Umbilical cord (tissue), 2 donors: Measurements from ENCODE around the gene TNFRSF25. TPM values are rescaled to one million over a fixed set of nuclear protein-coding genes. Genes with fewer than 3 reads are reported as not detected.
"Not testable (repeated sequence)": the region's sequence is repeated elsewhere in the genome, so short reads cannot be mapped to it uniquely, and the experiment has no call there.

ENCODE experiments used
- DNase-seq: peaks from one replicate; pipeline ENCODE4 v3.0.0-alpha.2; 2015; ENCODE audit warnings: low spot score
- total RNA-seq: library from RNA; depleted of rRNA; stranded (reverse); fragments of >200 nt; gene quantifications from one replicate; pipeline ENCODE4 v1.2.3, GENCODE V29; 2014; ENCODE audit warnings: low replicate concordance; ENCODE audit not compliant: insufficient read depth

The TNFRSF25 gene
- total RNA-seq, 1 donor from 2014 or later: 21.4 TPM

DNA sequence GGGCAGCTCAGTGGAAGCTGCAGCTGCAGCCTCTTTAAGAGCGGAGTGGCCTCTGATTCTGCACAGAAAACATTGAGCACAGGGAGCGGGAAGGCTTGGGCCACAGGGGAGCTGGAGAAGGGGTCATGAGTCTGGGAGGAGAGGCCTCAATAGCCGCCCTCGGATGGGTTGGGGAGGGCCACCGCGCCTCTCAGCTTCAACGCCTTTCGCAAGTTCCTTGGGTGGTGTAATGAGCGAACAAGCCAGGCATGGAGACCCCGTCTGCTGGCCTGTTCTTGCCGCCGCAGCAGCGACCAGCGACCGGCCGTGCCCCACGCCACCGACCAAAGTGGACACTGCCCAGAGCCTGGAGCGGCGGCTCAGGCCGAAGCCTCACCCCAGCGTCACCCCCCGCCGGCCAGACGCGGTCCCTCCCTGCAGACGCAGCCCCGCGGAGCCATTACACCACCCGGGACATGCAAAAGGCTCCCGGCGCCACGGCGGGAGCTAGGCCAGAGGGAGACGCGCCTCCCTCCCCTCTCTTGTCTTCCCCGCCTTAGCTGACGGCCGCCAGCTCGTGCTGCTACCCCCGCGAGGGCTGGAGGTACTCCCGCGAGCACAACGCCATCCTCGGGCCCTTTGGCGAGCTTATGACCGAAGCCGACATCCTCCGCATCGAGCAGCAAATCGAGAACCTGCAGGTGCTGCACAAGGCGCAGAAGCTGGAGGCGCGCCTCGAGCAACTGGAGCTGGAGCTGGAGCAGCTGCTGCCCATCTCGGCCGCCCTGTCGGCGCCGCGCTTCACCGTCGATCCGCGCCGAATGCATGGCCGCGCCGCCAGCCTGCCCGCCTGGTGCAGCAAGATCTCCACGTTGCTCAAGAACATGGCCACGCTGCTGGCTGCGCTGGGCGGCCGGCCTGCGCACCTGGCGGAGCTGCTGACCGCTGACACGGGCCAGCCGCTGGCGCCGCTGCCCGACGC, 11.8 kb downstream of the TNFRSF25 start:
- not testable (repeated sequence) for DNase-seq

DNA sequence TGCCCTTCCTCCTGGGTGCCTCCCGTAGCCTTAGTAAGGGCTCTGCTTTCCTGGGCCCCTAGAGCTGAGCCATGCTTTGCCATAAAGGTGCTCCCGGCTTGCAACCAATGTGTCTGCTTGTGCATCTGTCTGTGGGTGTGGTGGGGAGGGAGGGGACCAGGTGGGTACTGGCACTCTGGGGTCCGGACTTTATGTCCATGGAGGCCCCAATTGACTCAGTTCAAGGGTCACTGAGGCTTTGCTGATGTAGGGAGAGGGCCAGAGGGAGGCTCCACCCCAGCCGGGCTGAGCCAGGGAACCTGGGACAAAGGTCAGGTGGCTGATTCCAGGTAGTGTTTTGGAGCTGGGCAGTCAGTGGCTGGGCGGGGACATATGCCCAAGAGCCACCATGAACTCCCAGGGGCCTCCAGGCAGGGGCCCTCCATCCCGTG, 15.0 kb downstream of the TNFRSF25 start:
- no peak for DNase-seq

DNA sequence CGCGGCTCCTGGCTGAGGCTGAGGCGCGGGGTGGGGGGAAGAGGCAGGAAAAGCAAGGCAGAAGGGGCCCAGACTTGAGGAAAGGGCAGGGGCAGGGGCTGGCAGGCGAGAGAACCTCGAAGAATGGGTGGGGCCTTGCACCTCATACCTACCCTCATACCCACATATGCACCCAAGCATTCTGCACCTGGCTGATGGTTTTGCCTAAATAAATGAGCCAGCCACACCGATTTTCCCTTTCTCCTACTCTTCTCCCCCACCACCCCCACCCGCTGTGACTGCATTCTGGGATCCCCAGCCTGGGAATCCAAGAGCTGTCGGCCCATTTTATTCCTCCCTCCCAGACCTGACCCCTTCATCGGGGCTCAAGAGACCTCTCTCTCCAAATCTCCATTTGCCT, 15.5 kb downstream of the TNFRSF25 start:
- not testable (repeated sequence) for DNase-seq

DNA sequence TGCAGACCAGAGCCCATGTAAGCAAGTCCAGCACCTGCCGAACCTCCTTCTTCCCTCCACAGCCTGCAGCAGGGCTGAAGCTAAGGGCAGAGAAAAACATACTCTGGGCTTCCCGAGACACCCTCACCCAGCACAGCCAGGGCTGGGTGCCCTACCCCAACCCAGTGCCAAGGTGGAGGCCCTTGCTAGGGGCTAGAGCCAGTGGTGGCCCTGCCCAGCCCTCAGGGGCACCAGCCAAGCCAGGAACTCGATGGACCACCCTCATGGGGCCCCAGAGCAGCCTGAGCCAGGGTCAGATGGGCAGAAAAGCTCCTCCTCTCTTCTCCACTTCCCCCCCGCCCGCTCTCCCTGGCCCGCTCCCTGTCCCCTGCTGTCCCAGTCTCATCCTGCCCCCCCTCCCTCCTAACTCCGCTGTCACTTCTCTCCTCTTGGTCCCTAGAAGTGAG, 15.9 kb downstream of the TNFRSF25 start:
- DNase-seq: no peak

GRCh38 chr1:6448749-6449631, 17.0 kb downstream of the TNFRSF25 start:
- DNase-seq: no peak

GRCh38 chr1:6447818-6448748, 17.9 kb downstream of the TNFRSF25 start:
- DNase-seq: no peak

GRCh38 chr1:6447016-6447817, 18.8 kb downstream of the TNFRSF25 start:
- no peak for DNase-seq

- DNase-seq: no peak
These were observed 19.3 kb downstream of the TNFRSF25 start for GRCh38 chr1:6446665-6447015.

DNA sequence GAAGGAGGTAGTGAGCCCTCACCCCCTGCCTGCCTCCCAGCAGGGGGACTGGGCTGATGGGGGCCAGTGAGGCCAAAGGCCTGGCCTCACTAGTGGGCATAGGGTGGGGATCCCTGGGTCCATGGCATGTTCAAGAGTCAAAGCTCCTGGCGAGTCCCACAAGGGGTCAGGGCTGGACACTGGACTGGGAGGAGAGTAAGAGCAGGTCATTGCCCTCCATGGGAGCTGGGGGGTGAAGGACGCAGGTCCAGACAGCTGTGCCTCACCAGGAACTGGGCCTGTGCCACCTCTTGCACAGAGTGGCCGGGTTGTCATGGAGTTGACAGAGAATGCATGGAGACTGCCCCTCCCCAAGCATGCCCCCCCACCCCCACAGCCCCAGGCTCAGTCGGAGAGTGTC, 20.0 kb downstream of the TNFRSF25 start:
- not testable (repeated sequence) for DNase-seq

GRCh38 chr1:6445062-6445763, 20.8 kb downstream of the TNFRSF25 start:
- peak; percentile 29 for DNase-seq

GRCh38 chr1:6444377-6444776, 21.6 kb downstream of the TNFRSF25 start:
- no peak for DNase-seq

DNA sequence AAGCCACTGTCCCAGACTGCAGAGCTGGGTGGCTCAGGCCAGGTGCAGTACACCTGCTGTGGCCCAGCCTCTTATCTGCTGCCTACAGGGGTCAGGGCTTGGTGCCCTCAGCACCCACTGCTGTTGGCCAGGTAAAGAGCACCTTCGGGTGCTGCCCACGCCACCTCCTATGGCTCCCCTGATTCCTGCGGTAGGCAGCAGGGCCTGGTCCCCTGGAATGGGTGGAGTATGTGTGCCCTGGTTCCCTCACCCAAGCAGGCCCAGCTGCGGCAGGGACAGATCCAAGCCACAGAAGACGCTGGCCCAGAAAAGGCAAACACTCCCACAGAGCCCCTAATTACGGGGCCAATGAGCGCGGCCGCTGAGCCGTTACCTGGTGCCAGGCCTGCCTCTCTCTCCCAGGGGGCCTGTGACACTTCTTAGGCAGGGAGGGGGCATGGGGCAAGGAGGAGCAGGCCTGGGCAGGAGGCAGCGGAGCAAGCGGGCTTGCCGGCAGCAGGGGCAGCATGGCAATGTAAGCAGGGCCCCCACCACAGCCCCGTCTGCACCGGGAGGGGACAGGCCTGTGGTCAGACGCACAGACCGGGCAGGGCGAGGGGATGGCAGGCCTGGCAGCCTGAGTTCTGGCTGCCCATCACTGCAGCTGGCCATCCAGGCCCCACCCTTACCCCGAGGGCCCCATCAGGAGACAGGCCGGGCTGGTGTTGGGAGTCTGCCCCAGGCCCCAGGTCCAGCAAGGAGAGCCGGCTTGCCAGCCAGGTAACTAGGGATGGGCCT, 22.4 kb downstream of the TNFRSF25 start:
- no peak for DNase-seq

- no peak for DNase-seq
These were observed 24.4 kb downstream of the TNFRSF25 start for GRCh38 chr1:6441586-6441985.

DNA sequence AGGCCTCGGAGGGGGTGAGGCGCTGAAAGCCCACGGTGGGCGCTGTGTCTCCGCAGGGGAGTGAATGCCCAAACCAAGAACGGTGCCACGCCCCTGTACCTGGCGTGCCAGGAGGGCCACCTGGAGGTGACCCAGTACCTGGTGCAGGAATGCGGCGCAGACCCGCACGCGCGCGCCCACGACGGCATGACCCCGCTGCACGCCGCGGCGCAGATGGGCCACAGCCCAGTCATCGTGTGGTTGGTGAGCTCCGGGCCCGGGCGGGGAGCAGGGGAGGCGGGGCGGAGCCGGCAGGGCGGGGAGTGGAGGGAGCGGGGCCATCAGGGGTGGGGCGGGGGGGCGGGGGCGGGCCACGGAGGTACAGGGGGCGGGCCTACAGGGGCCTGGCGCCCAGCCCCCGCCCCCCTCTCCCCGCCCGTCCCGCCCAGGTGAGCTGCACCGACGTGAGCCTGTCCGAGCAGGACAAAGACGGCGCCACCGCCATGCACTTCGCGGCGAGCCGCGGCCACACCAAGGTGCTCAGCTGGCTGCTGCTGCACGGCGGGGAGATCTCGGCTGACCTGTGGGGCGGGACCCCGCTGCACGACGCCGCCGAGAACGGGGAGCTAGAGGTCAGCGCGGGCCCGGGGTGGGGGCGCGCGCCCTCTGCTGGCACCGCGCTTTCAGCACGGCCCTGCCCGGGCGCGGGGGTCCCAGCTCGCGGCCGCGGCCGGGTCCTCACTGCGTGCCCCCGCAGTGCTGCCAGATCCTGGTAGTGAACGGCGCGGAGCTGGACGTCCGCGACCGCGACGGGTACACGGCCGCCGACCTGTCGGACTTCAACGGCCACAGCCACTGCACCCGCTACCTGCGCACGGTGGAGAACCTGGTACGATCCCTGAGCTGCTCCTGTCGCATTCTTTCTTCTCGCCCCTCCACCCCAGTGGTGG, 25.5 kb downstream of the TNFRSF25 start:
- no peak for DNase-seq

- DNase-seq: peak; percentile 38
These were observed 27.9 kb downstream of the TNFRSF25 start for GRCh38 chr1:6438047-6438525.

- not testable (repeated sequence) for DNase-seq
These were observed 28.8 kb downstream of the TNFRSF25 start for GRCh38 chr1:6437012-6437700.

DNA sequence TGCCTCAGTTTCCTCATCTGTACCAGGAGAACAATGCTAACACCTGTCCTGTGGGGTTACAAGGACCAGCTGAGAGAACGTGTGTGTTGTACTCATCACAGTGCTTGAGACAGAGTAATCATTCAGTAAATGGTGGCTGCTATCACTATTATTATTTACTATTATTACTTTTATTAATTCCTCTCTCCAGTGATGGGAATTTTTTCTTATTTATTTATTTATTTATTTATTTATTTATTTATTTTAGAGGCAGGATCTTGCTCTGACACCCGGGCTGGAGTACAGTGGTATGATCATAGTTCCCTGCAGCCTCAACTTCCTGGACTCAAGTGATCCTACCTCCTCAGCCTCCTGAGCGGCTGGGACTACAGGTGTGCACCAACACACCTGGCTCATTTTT, 29.7 kb downstream of the TNFRSF25 start:
- DNase-seq: not testable (repeated sequence)
